ENCODE measurements around the gene SEMA6B.
A peak's percentile ranks its signal among the peaks of the same experiment; 100 is the strongest.

Gene SEMA6B

GRCh38 chr19:4547303-4548237 lies 11.9 kb downstream of the SEMA6B start:
- ChIA-PET CTCF (interaction anchor here (0.6 to 1.5 kb wide), 12 partner anchors 8 to 280 kb away, joined by 3 to 5 read pairs (median 3); no protein-coding TSS in a partner anchor), POLR2A (no interaction called here)
- Histone ChIP-seq H3K27ac (ENCODE audit: extremely low read depth, low read depth, low read length) (no peak overlapping the region), H3K4me3 (ENCODE audit: low read depth, low read length) (no peak overlapping the region), H3K4me1 (ENCODE audit: control insufficient read depth, insufficient read depth, low read length) (no peaks in the 10 kb centered on the region), H3K9me3 (ENCODE audit: control insufficient read depth, insufficient read depth, low read depth, low read length) (no peaks in the 10 kb centered on the region), H3K36me3 (ENCODE audit: control insufficient read depth in 2 of 2, insufficient read depth in 1 of 2, low read length in 2 of 2) (peaks cover 0 to 17% of the 10 kb centered on the region in 2 experiments; a peak in 2 of 3 replicates)
- peak; percentile 96 for TF ChIP-seq ZNF16 (tag by site-specific recombination; IDR thresholded peaks at IDR 0.05; ENCODE audit: low read depth)
- TF ChIP-seq CTCF (tag by site-specific recombination; IDR thresholded peaks at IDR 0.05) = peak; percentile 54
- TF ChIP-seq ZNF223 (tag by site-specific recombination; IDR thresholded peaks at IDR 0.05) = no peak
- no peak for TF ChIP-seq ZNF274 (IDR thresholded peaks at IDR 0.05; ENCODE audit: low read length)
- no peak for TF ChIP-seq ZNF274 (tag by site-specific recombination; IDR thresholded peaks at IDR 0.05; ENCODE audit: borderline replicate concordance)
- no peak for TF ChIP-seq ZNF785 (tag by site-specific recombination; IDR thresholded peaks at IDR 0.05)
- TF ChIP-seq ZNF692 (tag by site-specific recombination; IDR thresholded peaks at IDR 0.05) = no peak
- no peak for TF ChIP-seq ZNF645 (tag by site-specific recombination; IDR thresholded peaks at IDR 0.05)
- TF ChIP-seq SP7 (tag by site-specific recombination; IDR thresholded peaks at IDR 0.05) = 0 out of 2 replicates have a peak, but pooled peaks have one; percentile 14
- peak; percentile 99 for TF ChIP-seq ZNF623 (tag by site-specific recombination; IDR thresholded peaks at IDR 0.05)
- TF ChIP-seq ZNF580 (tag by site-specific recombination; IDR thresholded peaks at IDR 0.05) = peak; percentile 73; the same call in 1 of the 2 replicates
- peak; percentile 48; the same call in 1 of the 2 replicates for TF ChIP-seq KLF8 (tag by site-specific recombination; IDR thresholded peaks at IDR 0.05)

- H3K4me3 ChIP-seq (ENCODE audit: low read depth, low read length) = no peak overlapping the region
- no peak overlapping the region for H3K27ac ChIP-seq (ENCODE audit: extremely low read depth, low read depth, low read length)
- H3K9me3 ChIP-seq (ENCODE audit: control insufficient read depth, insufficient read depth, low read depth, low read length) = no peaks in the 10 kb centered on the region
- H3K36me3 ChIP-seq (ENCODE audit: control insufficient read depth in 2 of 2, insufficient read depth in 1 of 2, low read length in 2 of 2) = no peaks in the 10 kb centered on the region
- CTCF ChIA-PET = interaction anchor here (0.6 to 1.8 kb wide), 3 partner anchors 17 to 24 kb away, joined by 3 to 6 read pairs (median 5); no protein-coding TSS in a partner anchor
- POLR2A ChIA-PET = no interaction called here
- no peak for TF ChIP-seq ZNF707 (tag by site-specific recombination; IDR thresholded peaks at IDR 0.05)
- TF ChIP-seq ZNF146 (tag by site-specific recombination; IDR thresholded peaks at IDR 0.05) = no peak
- no peak for TF ChIP-seq PRDM4 (tag by site-specific recombination; IDR thresholded peaks at IDR 0.05)
- H3K4me1 ChIP-seq (ENCODE audit: control insufficient read depth, insufficient read depth, low read length) = no peaks in the 10 kb centered on the region
Observed at GRCh38 chr19:4543842-4544647, 15.4 kb downstream of the SEMA6B start.

All from HEK293 (cell line).